Kidney epithelial cell (primary cell): Measurements from ENCODE around the gene VENTX. TPM values are rescaled to one million over a fixed set of nuclear protein-coding genes. Genes with fewer than 3 reads are reported as not detected.

Experiments
- DNase-seq: peaks from one replicate; pipeline ENCODE4 v3.0.0-alpha.2; 2010; ENCODE audit warnings: low read depth
- H3K27me3 ChIP-seq: 2 replicates; pipeline ENCODE4 v1.6.0; 2011; ENCODE audit warnings: low read length; ENCODE audit not compliant: control insufficient read depth, insufficient read depth
- H3K36me3 ChIP-seq: 2 replicates; pipeline ENCODE4 v1.5.1; 2011; ENCODE audit warnings: low read length; ENCODE audit not compliant: control insufficient read depth, insufficient read depth
- H3K4me3 ChIP-seq: 2 replicates; pipeline ENCODE4 v1.5.1; 2011; ENCODE audit warnings: low read depth, mild to moderate bottlenecking, control low read depth, low read length
- total RNA-seq: library from RNA; depleted of rRNA; stranded (reverse); fragments of >200 nt; gene quantifications from 2 replicates; pipeline ENCODE4 v1.2.3, GENCODE V29; 2015
- TF ChIP-seq, protein P1 (sequence below): IDR thresholded peaks from 2 replicates; pipeline ENCODE4 v1.5.1; 2011; ENCODE audit warnings: mild to moderate bottlenecking, moderate library complexity, low read length, control low read depth, inconsistent platforms; ENCODE audit not compliant: insufficient read depth, poor library complexity, severe bottlenecking

The VENTX gene
- total RNA-seq, 1 donor from 2014 or later = not detected

DNA sequence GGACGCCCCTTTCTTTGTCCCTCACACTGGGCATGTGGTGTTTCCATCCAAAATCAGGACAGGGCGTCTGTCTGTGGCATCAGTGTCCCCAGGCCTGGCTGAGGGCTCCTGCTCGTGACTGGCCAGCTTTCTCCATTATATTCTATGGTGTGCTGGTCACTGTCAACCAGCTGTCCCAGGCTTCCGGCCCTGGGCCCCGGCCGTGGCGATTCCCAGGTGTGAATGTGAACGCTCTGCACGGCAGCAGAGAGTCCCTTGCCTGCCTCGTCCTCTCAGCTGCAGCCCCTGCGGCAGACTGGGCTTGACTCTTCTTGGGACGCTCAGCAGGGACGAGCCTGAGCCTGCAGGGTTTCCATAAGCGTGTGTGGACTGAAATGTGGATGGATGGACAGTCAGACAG is 13.6 kb upstream of the VENTX start:
- TF ChIP-seq, protein P1, sequence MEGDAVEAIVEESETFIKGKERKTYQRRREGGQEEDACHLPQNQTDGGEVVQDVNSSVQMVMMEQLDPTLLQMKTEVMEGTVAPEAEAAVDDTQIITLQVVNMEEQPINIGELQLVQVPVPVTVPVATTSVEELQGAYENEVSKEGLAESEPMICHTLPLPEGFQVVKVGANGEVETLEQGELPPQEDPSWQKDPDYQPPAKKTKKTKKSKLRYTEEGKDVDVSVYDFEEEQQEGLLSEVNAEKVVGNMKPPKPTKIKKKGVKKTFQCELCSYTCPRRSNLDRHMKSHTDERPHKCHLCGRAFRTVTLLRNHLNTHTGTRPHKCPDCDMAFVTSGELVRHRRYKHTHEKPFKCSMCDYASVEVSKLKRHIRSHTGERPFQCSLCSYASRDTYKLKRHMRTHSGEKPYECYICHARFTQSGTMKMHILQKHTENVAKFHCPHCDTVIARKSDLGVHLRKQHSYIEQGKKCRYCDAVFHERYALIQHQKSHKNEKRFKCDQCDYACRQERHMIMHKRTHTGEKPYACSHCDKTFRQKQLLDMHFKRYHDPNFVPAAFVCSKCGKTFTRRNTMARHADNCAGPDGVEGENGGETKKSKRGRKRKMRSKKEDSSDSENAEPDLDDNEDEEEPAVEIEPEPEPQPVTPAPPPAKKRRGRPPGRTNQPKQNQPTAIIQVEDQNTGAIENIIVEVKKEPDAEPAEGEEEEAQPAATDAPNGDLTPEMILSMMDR = no peak
- no peak for DNase-seq
- no peak overlapping the region for H3K4me3 ChIP-seq
- peaks cover 68% of the 10 kb centered on the region for H3K27me3 ChIP-seq
- no peaks in the 10 kb centered on the region for H3K36me3 ChIP-seq

GRCh38 chr10:133224756-133225372 is 12.8 kb upstream of the VENTX start:
- Histone ChIP-seq H3K4me3 (no peak overlapping the region), H3K27me3 (peaks cover 67% of the 10 kb centered on the region), H3K36me3 (no peaks in the 10 kb centered on the region)
- TF ChIP-seq, protein P1 = no peak
- peak; percentile 5 for DNase-seq

DNA sequence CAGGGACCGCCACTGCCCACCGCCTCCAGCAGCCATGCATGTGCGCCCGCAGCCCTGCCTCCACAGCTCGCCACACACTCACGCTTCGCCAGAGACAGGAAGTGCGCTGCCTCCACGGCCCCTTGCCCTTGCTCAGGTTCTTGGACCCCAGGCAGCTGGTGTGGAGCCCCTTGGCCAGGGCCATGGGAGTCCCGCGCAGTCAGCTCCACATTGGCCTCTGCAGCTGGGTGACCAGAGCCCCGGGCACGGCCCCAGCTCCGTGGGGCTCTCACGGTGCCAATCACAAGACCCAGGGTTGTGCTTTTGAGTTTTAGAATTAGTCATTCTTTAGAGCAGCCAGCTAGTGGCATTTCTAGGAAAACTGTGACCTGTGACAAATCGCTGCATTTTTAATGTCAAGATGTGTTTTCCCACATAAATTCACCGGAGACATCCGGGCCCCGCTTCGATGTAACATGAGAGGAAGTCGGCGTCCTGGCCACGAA is 11.9 kb upstream of the VENTX start:
- DNase-seq = no peak
- H3K27me3 ChIP-seq = peaks cover 69% of the 10 kb centered on the region
- no peaks in the 10 kb centered on the region for H3K36me3 ChIP-seq
- TF ChIP-seq, protein P1 = no peak
- H3K4me3 ChIP-seq = no peak overlapping the region

DNA sequence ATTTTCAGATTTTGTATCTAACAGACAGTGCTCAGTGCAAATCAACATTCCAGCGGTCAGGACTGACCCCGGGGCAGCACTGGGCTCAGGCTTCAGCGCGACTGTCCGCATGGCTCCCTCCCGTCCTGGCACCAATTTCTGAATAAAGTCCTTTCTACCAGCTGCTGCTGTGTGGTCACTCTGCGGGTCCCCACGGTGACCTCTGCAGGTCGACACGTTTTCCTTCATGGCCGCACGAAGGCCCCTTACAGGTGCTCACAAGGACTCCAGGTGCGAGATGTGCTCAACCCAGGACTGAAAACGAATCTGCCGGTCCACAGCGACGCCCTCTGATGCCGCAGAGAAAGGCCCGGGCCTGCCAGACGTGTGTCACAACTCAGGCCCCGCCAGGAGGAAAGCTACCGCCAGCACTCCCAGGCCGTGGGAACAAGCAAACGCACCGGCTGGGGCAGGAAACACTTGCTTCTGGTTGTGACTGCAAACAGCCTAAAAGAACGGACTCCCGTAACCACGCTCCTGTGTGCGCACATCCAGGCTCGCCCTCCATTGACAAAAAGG is 11.3 kb upstream of the VENTX start:
- H3K36me3 ChIP-seq = no peaks in the 10 kb centered on the region
- H3K27me3 ChIP-seq = peaks cover 68% of the 10 kb centered on the region
- H3K4me3 ChIP-seq = no peak overlapping the region
- no peak for DNase-seq
- TF ChIP-seq, protein P1 = no peak

DNA sequence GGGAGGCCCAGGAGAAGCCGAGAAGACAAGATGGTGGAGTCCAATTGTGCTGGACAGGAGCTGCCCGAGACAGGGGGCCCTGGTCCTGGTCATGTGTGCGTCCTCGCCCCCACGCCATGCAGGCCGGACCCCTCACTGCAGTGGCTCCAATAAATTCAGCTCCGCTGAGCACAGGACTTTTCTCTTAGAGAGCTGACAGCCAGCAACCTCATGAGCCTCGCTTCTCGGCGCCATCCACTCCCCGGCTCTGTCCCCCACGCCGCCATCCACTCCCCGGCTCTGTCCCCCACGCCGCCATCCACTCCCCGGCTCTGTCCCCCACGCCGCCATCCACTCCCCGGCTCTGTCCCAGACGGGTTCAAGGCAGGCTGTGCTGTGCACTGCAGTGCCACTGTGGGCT is 10.4 kb upstream of the VENTX start:
- H3K36me3 ChIP-seq = no peaks in the 10 kb centered on the region
- H3K27me3 ChIP-seq = peaks cover 76% of the 10 kb centered on the region
- TF ChIP-seq, protein P1 = no peak
- no peak for DNase-seq
- no peak overlapping the region for H3K4me3 ChIP-seq
